Occipital lobe (tissue), 2 donors: Measurements from ENCODE around the gene COG7. TPM values are rescaled to one million over a fixed set of nuclear protein-coding genes. Genes with fewer than 3 reads are reported as not detected.
"Not testable (repeated sequence)": the region's sequence is repeated elsewhere in the genome, so short reads cannot be mapped to it uniquely, and the experiment has no call there.

ENCODE experiments used
- DNase-seq: peaks from one replicate; lab custom pipeline; 2025; lab: John Stamatoyannopoulos, UW
- total RNA-seq: library from RNA; depleted of rRNA; stranded (reverse); fragments of >200 nt; gene quantifications from one replicate; pipeline ENCODE4 v1.2.3, GENCODE V29; 2014

The COG7 gene
- total RNA-seq, 1 donor from 2014 or later, result 16.7 TPM

DNA sequence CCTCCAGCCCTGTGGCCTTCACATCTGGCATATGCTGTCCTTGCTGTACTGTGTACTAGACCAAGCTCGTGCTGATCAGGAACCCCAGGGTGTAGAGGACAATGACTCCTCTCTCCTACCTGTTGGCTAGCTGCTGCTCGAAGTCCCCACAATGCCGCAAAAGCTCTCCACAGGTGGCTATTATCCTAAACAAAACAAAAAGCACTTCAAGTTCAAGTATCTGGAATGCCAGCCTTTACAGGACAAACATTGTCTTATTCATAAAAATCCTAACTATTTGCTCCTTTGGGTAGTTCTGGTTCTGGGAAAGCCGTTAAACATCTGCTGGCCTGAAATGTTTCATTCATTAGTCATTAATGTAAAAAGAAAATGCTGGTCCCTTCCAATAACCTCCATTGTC is 42.8 kb downstream of the COG7 start:
- no peak for DNase-seq

DNA sequence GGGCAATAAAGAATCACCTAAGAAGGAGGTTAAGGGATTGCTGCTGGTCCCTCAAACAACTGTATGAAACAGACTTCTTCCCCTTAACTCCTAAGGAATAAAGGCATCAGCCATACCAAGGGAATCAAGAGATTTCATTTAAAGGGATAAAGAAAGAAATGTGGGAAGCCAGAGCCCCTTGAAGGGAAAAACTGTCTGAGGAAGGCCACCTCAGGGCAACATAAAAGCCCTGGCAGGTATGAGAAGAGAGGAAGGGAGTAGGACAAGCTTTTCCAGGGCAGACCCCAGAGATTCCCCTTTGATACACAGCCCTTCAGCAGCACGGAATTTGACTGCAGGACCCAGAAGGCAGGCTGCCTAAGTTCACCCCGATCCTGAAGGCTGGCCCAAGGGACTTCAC is 43.5 kb downstream of the COG7 start:
- no peak for DNase-seq

- peak; percentile 71 for DNase-seq
These were observed 44.1 kb downstream of the COG7 start for GRCh38 chr16:23408823-23409298.

DNA sequence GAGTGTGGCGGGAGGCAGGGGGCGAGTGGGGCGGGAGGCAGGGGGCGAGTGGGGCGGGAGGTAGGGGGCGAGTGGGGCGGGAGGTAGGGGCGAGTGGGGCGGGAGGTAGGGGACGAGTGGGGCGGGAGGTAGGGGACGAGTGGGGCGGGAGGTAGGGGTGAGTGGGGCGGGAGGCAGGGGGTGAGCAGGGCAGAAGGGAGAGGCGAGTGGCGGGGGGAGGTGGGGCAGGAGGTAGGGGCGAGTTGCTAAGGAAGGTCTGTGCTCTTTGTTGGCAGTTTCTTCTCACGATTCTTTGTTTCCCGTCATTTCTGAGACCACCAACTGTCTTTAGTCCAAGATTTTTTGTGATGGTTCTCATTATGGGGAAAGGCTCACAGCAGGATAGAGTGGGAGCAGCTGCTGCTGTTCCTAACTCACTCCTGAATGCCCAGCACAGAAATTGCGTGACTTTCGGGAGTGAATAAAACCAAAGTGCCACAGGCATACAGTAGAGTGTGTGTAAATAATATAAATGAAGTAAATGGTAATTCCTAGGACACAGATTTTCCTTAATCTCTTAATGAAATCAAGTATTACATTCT is 44.7 kb downstream of the COG7 start:
- no peak for DNase-seq

- no peak for DNase-seq
These were observed 45.4 kb downstream of the COG7 start for GRCh38 chr16:23407436-23408127.

GRCh38 chr16:23406546-23407240 is 46.3 kb downstream of the COG7 start:
- DNase-seq, result no peak

DNA sequence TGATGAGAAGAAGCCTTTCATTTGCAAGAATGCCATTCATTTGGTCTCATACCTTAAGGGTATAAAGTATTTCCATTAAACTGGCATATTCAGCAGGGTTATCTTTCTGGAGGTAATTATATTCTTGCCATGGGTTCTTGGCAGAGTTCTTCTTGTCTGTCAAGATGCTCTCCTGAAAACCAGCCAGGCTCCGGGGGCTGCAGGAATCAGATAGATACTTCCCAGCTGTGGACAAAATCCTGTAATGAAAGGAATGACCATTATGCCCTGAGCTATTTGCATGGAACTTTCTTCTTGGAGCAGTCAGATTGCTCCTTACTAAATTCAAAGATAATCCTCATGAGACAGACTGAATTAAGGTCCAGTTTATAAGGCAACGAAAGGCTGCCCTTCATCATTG is 47.0 kb downstream of the COG7 start:
- DNase-seq, result no peak

- no peak for DNase-seq
These were observed 49.4 kb downstream of the COG7 start for GRCh38 chr16:23403547-23403946.

DNA sequence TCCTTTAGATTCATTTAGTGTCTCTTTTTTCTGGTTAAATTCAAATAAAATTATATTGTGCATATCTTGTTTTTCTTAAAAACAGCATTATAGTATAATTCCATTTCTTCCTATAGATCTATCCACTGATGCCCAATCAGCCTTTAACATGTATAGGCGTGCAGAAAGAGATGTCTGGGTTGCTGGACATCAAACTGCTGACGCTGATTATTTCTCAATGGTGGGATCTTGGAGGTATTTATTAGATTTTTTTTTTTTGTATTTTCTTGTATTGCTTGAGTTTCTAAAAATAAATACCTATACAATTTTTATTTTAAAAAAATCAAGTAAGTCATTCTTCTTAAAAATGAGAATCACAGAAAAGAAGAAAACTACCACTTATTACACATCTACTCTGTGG is 50.9 kb downstream of the COG7 start:
- no peak for DNase-seq

GRCh38 chr16:23401139-23401538 is 51.9 kb downstream of the COG7 start:
- DNase-seq, result no peak

DNA sequence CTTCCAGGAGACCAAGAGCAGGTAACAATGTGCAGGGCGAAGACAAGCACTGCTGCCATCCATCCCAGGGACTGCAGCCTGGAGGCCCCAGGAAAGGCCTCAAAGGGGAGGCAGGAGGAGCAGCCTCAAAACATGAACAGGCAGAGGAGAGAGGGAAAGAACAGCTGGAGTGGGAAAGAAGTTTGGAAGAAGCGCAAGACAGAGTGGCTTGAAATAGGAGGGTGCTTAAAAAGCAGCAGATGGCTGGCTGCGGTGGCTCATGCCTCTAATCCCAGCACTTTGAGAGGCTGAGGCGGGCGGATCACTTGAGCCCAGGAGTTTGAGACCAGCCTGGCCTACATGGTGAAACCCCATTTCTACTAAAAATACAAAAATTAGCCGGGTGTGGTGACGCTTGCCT is 52.5 kb downstream of the COG7 start:
- DNase-seq, result not testable (repeated sequence)

GRCh38 chr16:23398987-23399805 is 53.8 kb downstream of the COG7 start:
- no peak for DNase-seq

- no peak for DNase-seq
These were observed 55.5 kb downstream of the COG7 start for GRCh38 chr16:23397464-23397863.

GRCh38 chr16:23395732-23396131 is 57.3 kb downstream of the COG7 start:
- DNase-seq, result no peak

GRCh38 chr16:23394141-23394831 is 58.7 kb downstream of the COG7 start:
- no peak for DNase-seq

- DNase-seq, result no peak
These were observed 60.8 kb downstream of the COG7 start for GRCh38 chr16:23392223-23392600.

DNA sequence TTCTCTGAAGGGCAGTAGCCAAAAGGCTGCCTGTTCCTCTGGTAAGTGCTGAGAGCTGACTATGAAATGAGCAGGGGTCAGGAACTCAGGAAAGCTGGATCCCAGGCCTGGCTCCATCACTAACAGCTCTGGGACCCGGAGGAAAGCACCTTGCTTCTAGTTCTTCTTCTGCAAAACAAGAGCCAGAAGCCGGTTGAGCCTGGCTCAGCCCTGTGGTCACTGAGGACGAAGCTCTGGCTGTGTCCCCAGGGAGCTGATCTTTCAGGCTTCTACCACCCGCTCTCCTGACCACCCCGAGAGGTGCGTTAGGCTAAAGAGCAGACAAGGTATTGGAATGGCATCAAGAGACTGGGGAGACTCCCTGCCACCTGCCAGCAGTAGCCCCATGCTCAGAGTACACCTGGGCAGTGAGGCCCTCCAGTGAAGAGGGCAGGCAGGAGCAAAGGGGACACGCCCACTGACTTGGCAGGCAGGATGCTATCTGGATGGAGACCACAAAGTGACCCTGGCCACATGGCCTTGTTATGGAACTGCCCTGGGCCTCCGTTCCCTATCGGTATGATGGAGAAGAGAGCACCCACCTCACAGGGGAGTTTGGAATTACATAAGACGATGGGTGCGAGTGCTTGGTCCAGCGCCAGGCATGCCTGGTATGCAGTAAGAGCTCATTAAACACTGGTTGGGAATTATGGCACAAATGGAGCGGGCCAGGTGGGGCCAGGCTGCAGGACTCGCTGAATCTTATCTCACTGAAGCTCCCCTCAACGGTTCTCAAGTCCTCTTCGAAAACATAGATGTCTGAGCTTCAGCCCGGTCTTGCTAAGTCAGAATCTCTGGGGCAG is 61.4 kb downstream of the COG7 start:
- DNase-seq, result no peak

DNA sequence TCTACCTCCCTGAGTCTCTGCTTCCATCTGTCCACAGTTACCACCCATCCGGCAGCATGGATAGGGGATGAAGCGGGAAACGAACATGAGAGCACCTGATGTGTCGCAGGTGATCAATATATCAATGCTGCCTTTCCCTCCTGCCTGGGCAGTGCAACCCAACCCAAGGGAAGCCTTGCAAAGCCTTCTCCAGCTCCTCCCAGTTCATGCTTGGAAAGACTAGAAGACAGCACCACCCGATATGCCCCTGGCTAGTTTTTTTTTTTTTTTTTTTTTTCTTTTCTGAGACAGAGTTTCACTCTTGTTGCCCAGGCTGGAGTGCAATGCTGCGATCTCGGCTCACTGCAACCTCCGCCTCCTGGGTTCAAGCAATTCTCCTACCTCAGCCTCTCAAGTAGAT is 63.1 kb downstream of the COG7 start:
- not testable (repeated sequence) for DNase-seq

GRCh38 chr16:23389201-23389600 is 63.8 kb downstream of the COG7 start:
- DNase-seq, result no peak

- no peak for DNase-seq
These were observed 64.2 kb downstream of the COG7 start for GRCh38 chr16:23388786-23389185.
